Skeletal muscle tissue (tissue), 4 donors: ENCODE measurements around the gene THRB. TPM values are rescaled to one million over a fixed set of nuclear protein-coding genes. Genes with fewer than 3 reads are reported as not detected.
A peak's percentile ranks its signal among the peaks of the same experiment; 100 is the strongest.
"Not testable (repeated sequence)": the region's sequence is repeated elsewhere in the genome, so short reads cannot be mapped to it uniquely, and the experiment has no call there.

ENCODE experiments used
- H3K27ac ChIP-seq: one replicate; pipeline ENCODE4 v1.7.0; 2013; ENCODE audit warnings: mild to moderate bottlenecking, low read depth, low read length, inconsistent platforms
- H3K27me3 ChIP-seq, 3 donors: one replicate each; pipeline ENCODE4 v1.7.0; 2013; ENCODE audit warnings: low read length in 3 of 3; ENCODE audit not compliant: control insufficient read depth in 3 of 3, insufficient read depth in 3 of 3
- H3K36me3 ChIP-seq, 3 donors: one replicate each; pipeline ENCODE4 v1.7.0; 2013; ENCODE audit warnings: low read length in 3 of 3; ENCODE audit not compliant: control insufficient read depth in 3 of 3, insufficient read depth in 3 of 3
- H3K4me1 ChIP-seq, 3 donors: one replicate each; pipeline ENCODE4 v1.7.0; 2013; ENCODE audit warnings: low read length in 3 of 3, mild to moderate bottlenecking in 3 of 3; ENCODE audit not compliant: control insufficient read depth in 3 of 3, insufficient read depth in 3 of 3
- H3K4me3 ChIP-seq, 3 donors: one replicate each; pipeline ENCODE4 v1.7.0; 2013; ENCODE audit warnings: low read length in 3 of 3
- H3K9ac ChIP-seq, 3 donors: one replicate each; pipeline ENCODE4 v1.7.0; 2013; ENCODE audit warnings: low read length in 3 of 3, mild to moderate bottlenecking in 3 of 3, moderate library complexity in 2 of 3, low read depth in 1 of 3
- H3K9me3 ChIP-seq, 3 donors: one replicate each; pipeline ENCODE4 v1.7.0; 2013; ENCODE audit warnings: low read length in 3 of 3; ENCODE audit not compliant: control insufficient read depth in 3 of 3
- total RNA-seq: library from RNA; depleted of rRNA; stranded (reverse); fragments of >200 nt; gene quantifications from one replicate; pipeline ENCODE4 v1.2.3, GENCODE V29; 2014
- donor health status: Osteomylitis.

Gene THRB
- total RNA-seq, 1 donor from 2014 or later: 3.1 TPM

- Histone ChIP-seq H3K4me3 (no peak overlapping the region), H3K9me3 (no peaks in the 10 kb centered on the region), H3K4me1 (peaks cover 2 to 16% (median 15%) of the 10 kb centered on the region in 3 donors), H3K36me3 (no peaks in the 10 kb centered on the region), H3K9ac (no peak overlapping the region), H3K27ac (peak overlapping the region; percentile 38), H3K27me3 (no peaks in the 10 kb centered on the region)
Observed at GRCh38 chr3:24400450-24400849, 94.2 kb downstream of the THRB start.

DNA sequence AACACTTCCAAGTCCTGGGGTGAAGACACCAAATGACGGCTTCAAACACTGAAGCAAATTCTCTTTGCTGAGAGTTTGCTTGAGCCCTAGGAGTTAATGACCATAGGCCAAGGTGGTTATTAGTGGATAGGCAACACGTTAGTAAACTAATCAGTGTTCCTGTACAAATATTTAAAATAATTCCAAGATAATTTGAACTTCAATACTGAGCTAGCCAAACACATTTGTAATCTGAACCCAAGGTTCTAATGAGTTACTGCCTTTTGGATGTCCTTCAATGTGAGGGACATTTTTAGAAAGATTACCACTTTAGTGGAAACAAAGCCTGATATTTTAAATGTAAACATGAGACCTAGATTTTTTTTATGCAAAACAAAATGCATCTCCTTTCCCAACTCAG lies 94.6 kb downstream of the THRB start:
- no peaks in the 10 kb centered on the region for H3K27me3 ChIP-seq
- no peak overlapping the region for H3K4me3 ChIP-seq
- H3K4me1 ChIP-seq: peaks cover 2 to 16% (median 15%) of the 10 kb centered on the region in 3 donors
- H3K27ac ChIP-seq: peak overlapping the region; percentile 38
- no peaks in the 10 kb centered on the region for H3K9me3 ChIP-seq
- H3K9ac ChIP-seq: no peak overlapping the region
- H3K36me3 ChIP-seq: no peaks in the 10 kb centered on the region

DNA sequence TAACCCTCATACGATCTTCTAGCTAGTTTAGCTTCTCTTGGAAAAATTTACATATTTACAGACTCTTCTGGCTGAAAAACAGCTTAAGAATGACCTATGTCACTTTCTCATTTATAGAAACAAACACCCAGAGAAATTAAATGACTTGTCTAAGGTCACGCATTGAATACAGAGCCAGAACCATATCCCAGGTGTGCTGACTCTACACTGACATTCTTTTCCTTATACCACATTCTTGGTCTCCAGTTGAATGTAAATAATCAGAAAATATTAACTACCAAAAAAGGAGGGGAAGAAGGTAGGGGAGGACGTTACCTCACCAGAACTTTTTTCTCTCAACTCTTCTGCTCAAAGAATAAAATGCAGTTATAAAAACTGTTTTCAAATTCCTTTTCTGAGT lies 95.0 kb downstream of the THRB start:
- Histone ChIP-seq H3K9me3 (no peaks in the 10 kb centered on the region), H3K9ac (no peak overlapping the region), H3K27me3 (no peaks in the 10 kb centered on the region), H3K36me3 (no peaks in the 10 kb centered on the region), H3K4me1 (peaks cover 3 to 18% (median 15%) of the 10 kb centered on the region in 3 donors), H3K4me3 (no peak overlapping the region), H3K27ac (peak overlapping the region; percentile 38)

GRCh38 chr3:24398712-24399111 lies 95.9 kb downstream of the THRB start:
- not testable (repeated sequence) for H3K27ac ChIP-seq, H3K9me3 ChIP-seq, H3K27me3 ChIP-seq, H3K36me3 ChIP-seq, H3K4me3 ChIP-seq, H3K9ac ChIP-seq
- H3K4me1 ChIP-seq: peaks cover 6 to 22% (median 15%) of the 10 kb centered on the region in 3 donors

DNA sequence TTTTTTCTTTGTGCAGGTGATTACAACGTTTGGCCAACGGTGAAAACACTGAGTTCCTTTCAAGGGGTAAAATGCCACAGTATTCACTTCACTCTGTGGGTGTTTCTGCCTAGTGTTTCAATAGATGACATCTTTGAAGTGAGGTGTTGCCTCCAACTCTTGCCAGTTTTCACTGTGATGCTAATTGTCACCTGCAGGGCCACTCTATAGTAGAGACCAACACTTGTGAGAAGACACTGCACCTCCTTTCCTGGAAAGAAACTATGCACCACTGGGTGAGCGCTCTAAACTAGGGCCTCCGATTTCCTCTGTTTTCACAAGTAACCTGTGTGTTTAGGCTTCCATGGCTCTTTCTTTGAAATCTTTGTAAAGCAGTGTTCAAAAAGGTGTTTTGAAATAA lies 98.3 kb downstream of the THRB start:
- Histone ChIP-seq H3K27me3 (no peaks in the 10 kb centered on the region), H3K9ac (no peak overlapping the region), H3K27ac (no peak overlapping the region), H3K36me3 (no peaks in the 10 kb centered on the region), H3K4me3 (no peak overlapping the region), H3K4me1 (peaks cover 9 to 22% (median 10%) of the 10 kb centered on the region in 3 donors), H3K9me3 (no peaks in the 10 kb centered on the region)

GRCh38 chr3:24394754-24395153 lies 99.9 kb downstream of the THRB start:
- Histone ChIP-seq H3K27me3 (no peaks in the 10 kb centered on the region), H3K4me3 (no peak overlapping the region), H3K36me3 (no peaks in the 10 kb centered on the region), H3K9me3 (no peaks in the 10 kb centered on the region), H3K4me1 (peaks cover 10 to 26% (median 16%) of the 10 kb centered on the region in 3 donors), H3K9ac (no peak overlapping the region), H3K27ac (no peak overlapping the region)

- H3K36me3 ChIP-seq: no peaks in the 10 kb centered on the region
Observed at GRCh38 chr3:24393316-24393715, 101.3 kb downstream of the THRB start.

GRCh38 chr3:24390169-24391130 lies 104.2 kb downstream of the THRB start:
- Histone ChIP-seq H3K4me1 (peaks cover 28 to 50% (median 30%) of the 10 kb centered on the region in 3 donors), H3K27me3 (no peaks in the 10 kb centered on the region), H3K9me3 (no peaks in the 10 kb centered on the region), H3K4me3 (no peak overlapping the region), H3K36me3 (no peaks in the 10 kb centered on the region), H3K9ac (no peak overlapping the region), H3K27ac (no peak overlapping the region)

More at GRCh38 chr3:24393316-24393715, 101.3 kb downstream of the THRB start:
- Histone ChIP-seq H3K4me3 (no peak overlapping the region), H3K4me1 (peaks cover 17 to 34% (median 20%) of the 10 kb centered on the region in 3 donors), H3K9ac (no peak overlapping the region), H3K9me3 (no peaks in the 10 kb centered on the region), H3K27me3 (no peaks in the 10 kb centered on the region), H3K27ac (no peak overlapping the region)

DNA sequence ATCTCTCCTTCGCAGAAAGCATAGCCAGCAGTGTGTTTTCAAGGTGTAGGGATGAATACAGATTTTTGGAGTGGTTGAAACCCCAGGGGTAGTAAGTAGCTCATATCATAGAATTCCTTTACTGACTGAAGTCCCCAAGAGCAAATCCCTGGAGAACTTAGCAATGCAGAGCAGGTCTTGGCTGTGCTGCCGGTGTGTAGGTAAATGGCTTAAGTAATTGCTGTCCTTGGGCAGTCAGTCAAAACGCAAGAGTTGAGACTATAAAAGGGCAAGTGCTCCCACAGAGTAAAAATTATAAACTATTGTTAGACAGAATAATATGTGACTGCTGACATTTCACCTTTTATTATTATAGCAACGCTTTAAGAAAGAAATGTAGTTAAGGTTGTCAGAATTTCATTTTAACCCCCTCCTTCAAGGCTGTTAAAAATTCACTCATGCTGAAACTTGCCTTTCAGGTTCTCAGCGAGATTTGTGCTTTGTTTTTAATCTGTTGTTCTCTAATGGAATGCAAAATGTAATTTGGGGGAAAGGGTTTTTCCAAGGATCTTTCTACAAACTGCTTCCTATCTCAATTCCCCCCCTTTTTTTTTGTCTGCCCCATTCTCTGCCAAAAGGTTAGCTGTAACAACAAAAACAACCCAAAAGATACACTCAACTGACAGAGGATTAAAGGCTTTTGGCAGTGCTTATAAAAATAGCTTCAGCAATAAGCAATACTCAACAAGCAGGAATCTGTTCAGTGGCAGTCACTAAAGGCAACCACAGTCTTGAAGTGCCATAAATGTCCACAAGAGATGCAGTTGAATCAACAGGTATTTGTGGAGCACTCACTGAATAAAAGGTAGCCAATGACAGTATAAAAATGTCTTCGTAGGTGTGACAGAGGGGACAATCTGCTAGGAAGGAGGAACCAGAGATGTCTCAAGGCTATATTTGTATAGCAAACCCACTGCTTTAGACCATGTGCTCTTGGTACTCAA lies 105.3 kb downstream of the THRB start:
- Histone ChIP-seq H3K27me3 (no peaks in the 10 kb centered on the region), H3K4me1 (peaks cover 27 to 45% (median 28%) of the 10 kb centered on the region in 3 donors), H3K9ac (no peak overlapping the region), H3K27ac (no peak overlapping the region), H3K4me3 (no peak overlapping the region), H3K9me3 (no peaks in the 10 kb centered on the region), H3K36me3 (no peaks in the 10 kb centered on the region)
